H9 (cell line): Measurements from ENCODE around the gene ERCC4. TPM values are rescaled to one million over a fixed set of nuclear protein-coding genes. Genes with fewer than 3 reads are reported as not detected.

Experiments
- DNase-seq: peaks from one replicate; pipeline ENCODE4 v3.0.0-alpha.2; 2017
- H2AFZ ChIP-seq: one replicate; pipeline ENCODE4 v1.6.1; 2013; ENCODE audit warnings: mild to moderate bottlenecking, low read length, control low read depth, moderate library complexity
- H2AK5ac ChIP-seq: 2 replicates; pipeline ENCODE4 v1.6.1; 2013; ENCODE audit warnings: low read length, control low read depth, mixed read lengths; ENCODE audit not compliant: insufficient read length
- H2BK120ac ChIP-seq: one replicate; pipeline ENCODE4 v1.6.1; 2013; ENCODE audit warnings: low read depth, mild to moderate bottlenecking, low read length, control low read depth, inconsistent platforms; ENCODE audit not compliant: poor library complexity, severe bottlenecking
- H2BK12ac ChIP-seq: 2 replicates; pipeline ENCODE4 v1.6.1; 2013; ENCODE audit warnings: low read length, control low read depth, mixed read lengths, low read depth; ENCODE audit not compliant: insufficient read length
- H2BK15ac ChIP-seq: 2 replicates; pipeline ENCODE4 v1.6.1; 2013; ENCODE audit warnings: low read depth, low read length, control low read depth
- H2BK20ac ChIP-seq: one replicate; pipeline ENCODE4 v1.6.1; 2013; ENCODE audit warnings: low read depth, mild to moderate bottlenecking, low read length, control low read depth, inconsistent platforms; ENCODE audit not compliant: poor library complexity, severe bottlenecking
- H2BK5ac ChIP-seq: 2 replicates; pipeline ENCODE4 v1.6.1; 2013; ENCODE audit warnings: low read length, control low read depth, mixed read lengths; ENCODE audit not compliant: insufficient read length
- H3K14ac ChIP-seq: 2 replicates; pipeline ENCODE4 v1.6.1; 2013; ENCODE audit warnings: low read length, control low read depth; ENCODE audit not compliant: insufficient read depth
- H3K18ac ChIP-seq: 2 replicates; pipeline ENCODE4 v1.6.1; 2013; ENCODE audit warnings: low read depth, mild to moderate bottlenecking, mixed read lengths, low read length, control low read depth; ENCODE audit not compliant: insufficient read length
- H3K23ac ChIP-seq: 2 replicates; pipeline ENCODE4 v1.6.1; 2013; ENCODE audit warnings: low read length, control low read depth, mixed read lengths, low read depth; ENCODE audit not compliant: insufficient read length
- H3K23me2 ChIP-seq: 2 replicates; pipeline ENCODE4 v1.6.1; 2013; ENCODE audit warnings: low read depth, mild to moderate bottlenecking, mixed read lengths, low read length, control low read depth; ENCODE audit not compliant: insufficient read length, poor library complexity, severe bottlenecking
- H3K27ac ChIP-seq: 2 replicates; pipeline ENCODE4 v1.5.1; 2013; ENCODE audit warnings: low read length, control low read depth, mixed read lengths, low read depth; ENCODE audit not compliant: insufficient read length
- H3K27me3 ChIP-seq: 2 replicates; pipeline ENCODE4 v1.6.1; 2013; ENCODE audit warnings: low read length, control low read depth, inconsistent platforms; ENCODE audit not compliant: insufficient read depth
- H3K4ac ChIP-seq: 2 replicates; pipeline ENCODE4 v1.6.1; 2013; ENCODE audit warnings: low read depth, mild to moderate bottlenecking, control low read depth, inconsistent platforms, low read length, moderate library complexity
- H3K4me1 ChIP-seq: 2 replicates; pipeline ENCODE4 v1.6.1; 2013; ENCODE audit warnings: low read length, control low read depth, inconsistent platforms; ENCODE audit not compliant: insufficient read depth
- H3K4me2 ChIP-seq: 2 replicates; pipeline ENCODE4 v1.6.1; 2013; ENCODE audit warnings: low read length, control low read depth, mixed read lengths; ENCODE audit not compliant: insufficient read length, insufficient read depth
- H3K56ac ChIP-seq: 2 replicates; pipeline ENCODE4 v1.6.1; 2013; ENCODE audit warnings: low read depth, mild to moderate bottlenecking, mixed read lengths, low read length, control low read depth; ENCODE audit not compliant: insufficient read length
- H3K79me1 ChIP-seq: 2 replicates; pipeline ENCODE4 v1.6.1; 2013; ENCODE audit warnings: low read depth, mild to moderate bottlenecking, moderate library complexity, low read length, control low read depth, inconsistent platforms; ENCODE audit not compliant: insufficient read depth, poor library complexity, severe bottlenecking
- H3K79me2 ChIP-seq: 2 replicates; pipeline ENCODE4 v1.6.1; 2013; ENCODE audit warnings: low read length, control low read depth, inconsistent platforms; ENCODE audit not compliant: insufficient read depth
- H3K9ac ChIP-seq: 2 replicates; pipeline ENCODE4 v1.6.1; 2013; ENCODE audit warnings: low read length, control low read depth, mixed read lengths; ENCODE audit not compliant: insufficient read length; ENCODE audit errors: extremely low read depth
- H3K9me3 ChIP-seq: one replicate; pipeline ENCODE4 v1.6.1; 2013; ENCODE audit warnings: low read depth, low read length, inconsistent platforms; ENCODE audit not compliant: control insufficient read depth
- H3T11ph ChIP-seq: one replicate; pipeline ENCODE4 v1.6.1; 2013; ENCODE audit warnings: mild to moderate bottlenecking, low read length, control low read depth, inconsistent platforms
- H4K20me1 ChIP-seq: one replicate; pipeline ENCODE4 v1.6.1; 2013; ENCODE audit not compliant: control insufficient read depth, insufficient read length, insufficient read depth
- H4K5ac ChIP-seq: 2 replicates; pipeline ENCODE4 v1.6.1; 2013; ENCODE audit warnings: low read depth, mild to moderate bottlenecking, mixed read lengths, low read length, control low read depth; ENCODE audit not compliant: insufficient read length
- H4K8ac ChIP-seq: replicated peaks from 2 replicates; pipeline ENCODE4 v1.6.1; 2013; ENCODE audit warnings: low read length, control low read depth, mixed read lengths, low read depth; ENCODE audit not compliant: insufficient read length
- H4K91ac ChIP-seq: 2 replicates; pipeline ENCODE4 v1.6.1; 2013; ENCODE audit warnings: low read depth, mild to moderate bottlenecking, moderate library complexity, mixed read lengths, low read length, control low read depth; ENCODE audit not compliant: insufficient read length
- H3K27ac Mint-ChIP-seq, 3 experiments: 2 replicates in 2 of 3; 3 replicates in 1 of 3; pipeline ENCODE4 v1.8.0; 2020 to 2021; ENCODE audit warnings: mixed read lengths in 3 of 3, mild to moderate bottlenecking in 1 of 3, moderate library complexity in 1 of 3
- H3K27me3 Mint-ChIP-seq: 2 replicates; pipeline ENCODE4 v1.8.0; 2021; ENCODE audit warnings: low read depth, mild to moderate bottlenecking, moderate library complexity, mixed read lengths
- H3K36me3 Mint-ChIP-seq, 3 experiments: 2 replicates in 2 of 3; 3 replicates in 1 of 3; pipeline ENCODE4 v1.8.0; 2020 to 2021; ENCODE audit warnings: low read depth in 3 of 3, mixed read lengths in 3 of 3; ENCODE audit not compliant: insufficient read depth in 1 of 3
- H3K4me1 Mint-ChIP-seq, 2 experiments: 2 replicates each; pipeline ENCODE4 v1.8.0; 2020; ENCODE audit warnings: mixed read lengths in 2 of 2
- H3K4me3 Mint-ChIP-seq, 2 experiments: 2 replicates in 1 of 2; 3 replicates in 1 of 2; pipeline ENCODE4 v1.8.0; 2020 to 2021; ENCODE audit warnings: mild to moderate bottlenecking in 2 of 2, mixed read lengths in 2 of 2, moderate library complexity in 1 of 2
- H3K9me3 Mint-ChIP-seq, 2 experiments: 2 replicates in 1 of 2; 3 replicates in 1 of 2; pipeline ENCODE4 v1.8.0; 2020; ENCODE audit warnings: mild to moderate bottlenecking in 2 of 2, mixed read lengths in 2 of 2, moderate library complexity in 1 of 2
- CTCF ChIP-seq: fragments of 200-600 bp; sonication (generic); conservative IDR thresholded peaks from 3 replicates; pipeline ENCODE4 v1.8.0; 2021; ENCODE audit warnings: antibody characterized with exemption, mild to moderate bottlenecking
- WGBS: extraction: QIAGEN DNeasy Blood & Tissue Kit; methylation state at CpG from one replicate; pipeline ENCODE4 v1.1.7; 2013; ENCODE audit warnings: missing lambda C conversion rate, low lambda C conversion rate, mixed read lengths; ENCODE audit not compliant: insufficient read length; ENCODE audit errors: extremely low coverage; 5-methylcytosine and 5-hydroxymethylcytosine counted together
- total RNA-seq: library from RNA; stranded (reverse); gene quantifications from 2 replicates; pipeline ENCODE4 v1.2.1, GENCODE V29; 2021

ERCC4 gene
- total RNA-seq, 1 experiment from 2014 or later = 15.6 TPM

- no peak overlapping the region for H3K4me2 ChIP-seq
- no peak overlapping the region for H2BK20ac ChIP-seq
- H3K36me3 Mint-ChIP-seq = no peaks in the 10 kb centered on the region
- no peak overlapping the region for H4K5ac ChIP-seq
- H3K27ac Mint-ChIP-seq = peak overlapping the region in 1 of 3 experiments; percentile 43; a peak in 1 of 7 replicates
- H2AK5ac ChIP-seq = no peak overlapping the region
- no peak overlapping the region for H2AFZ ChIP-seq
- H3K9me3 Mint-ChIP-seq = no peaks in the 10 kb centered on the region
- H3K79me1 ChIP-seq = no peaks in the 10 kb centered on the region
- no peaks in the 10 kb centered on the region for H3K27me3 ChIP-seq
- H2BK120ac ChIP-seq = no peak overlapping the region
- TF ChIP-seq CTCF = no peak
- no peaks in the 10 kb centered on the region for H3K23me2 ChIP-seq
- H3K27ac ChIP-seq = no peak overlapping the region
- H3K79me2 ChIP-seq = no peaks in the 10 kb centered on the region
- no peaks in the 10 kb centered on the region; the same call in 1 of the 2 replicates for H3K27me3 Mint-ChIP-seq
- H2BK5ac ChIP-seq = no peak overlapping the region
- no peak overlapping the region for H3K56ac ChIP-seq
- H4K20me1 ChIP-seq = no peaks in the 10 kb centered on the region
- H3K23ac ChIP-seq = no peak overlapping the region
- no peak overlapping the region for H3K9ac ChIP-seq
- no CpG with 5 or more reads among the region's 14 CpGs for WGBS
- no peaks in the 10 kb centered on the region for H3K9me3 ChIP-seq
- H3K4ac ChIP-seq = no peak overlapping the region
- DNase-seq = no peak
- no peak overlapping the region for H3K4me3 Mint-ChIP-seq
- no peak overlapping the region for H4K91ac ChIP-seq
- H2BK12ac ChIP-seq = no peak overlapping the region
- no peak overlapping the region for H2BK15ac ChIP-seq
- H3K14ac ChIP-seq = peak overlapping the region; percentile 51; the same call in 1 of the 2 replicates
- peaks cover 18 to 22% of the 10 kb centered on the region in 2 experiments for H3K4me1 Mint-ChIP-seq
- H4K8ac ChIP-seq = no peak overlapping the region
- no peaks in the 10 kb centered on the region for H3K4me1 ChIP-seq
- H3T11ph ChIP-seq = no peak overlapping the region
- no peak overlapping the region for H3K18ac ChIP-seq
Observed at GRCh38 chr16:13956635-13957196, 36.8 kb downstream of the ERCC4 start.
